Spleen (tissue), 7 donors: ENCODE data around the gene BMP2K.

ENCODE experiments used
- CTCF ChIP-seq, 11 experiments: fragments of 200-600 bp in 7 of 11; fragments of 450-650 bp in 4 of 11; sonication (generic) in 4 of 11; IDR thresholded peaks in 8 of 11; conservative IDR thresholded peaks in 3 of 11; 1 replicate in 7 of 11; 2 replicates in 4 of 11; pipeline versions ENCODE4 v1.4.0 to v1.8.0; 2016 to 2021; ENCODE audit warnings: antibody characterized with exemption in 11 of 11, inconsistent platforms in 4 of 11, mild to moderate bottlenecking in 1 of 11
- POLR2AphosphoS5 ChIP-seq, 3 donors: sonication (generic); formaldehyde crosslinking; IDR thresholded peaks; one replicate each; pipeline ENCODE4 v1.5.1; 2017; ENCODE audit warnings: antibody characterized with exemption in 3 of 3
- donor health status: DM: no; HTN: no; CAD: no; lungs with moderate emphysema.
- donor health status: DM: no; HTN: no; CAD: no.
- donor health status: DM: no; HTN: no; CAD: no.

GRCh38 chr4:78889955-78890354 is 113.8 kb downstream of the BMP2K start:
- TF ChIP-seq CTCF (IDR thresholded peaks at IDR 0.05 in 8 of 11, conservative IDR thresholded peaks at IDR 0.05 in 3 of 11), result no peak
- TF ChIP-seq POLR2AphosphoS5 (IDR thresholded peaks at IDR 0.05), result no peak
